ENCODE results near the gene RHBDD1. TPM values are rescaled to one million over a fixed set of nuclear protein-coding genes. Genes with fewer than 3 reads are reported as not detected.

The RHBDD1 gene
- total RNA-seq, 1 donor from 2014 or later = 90.2 TPM

DNA sequence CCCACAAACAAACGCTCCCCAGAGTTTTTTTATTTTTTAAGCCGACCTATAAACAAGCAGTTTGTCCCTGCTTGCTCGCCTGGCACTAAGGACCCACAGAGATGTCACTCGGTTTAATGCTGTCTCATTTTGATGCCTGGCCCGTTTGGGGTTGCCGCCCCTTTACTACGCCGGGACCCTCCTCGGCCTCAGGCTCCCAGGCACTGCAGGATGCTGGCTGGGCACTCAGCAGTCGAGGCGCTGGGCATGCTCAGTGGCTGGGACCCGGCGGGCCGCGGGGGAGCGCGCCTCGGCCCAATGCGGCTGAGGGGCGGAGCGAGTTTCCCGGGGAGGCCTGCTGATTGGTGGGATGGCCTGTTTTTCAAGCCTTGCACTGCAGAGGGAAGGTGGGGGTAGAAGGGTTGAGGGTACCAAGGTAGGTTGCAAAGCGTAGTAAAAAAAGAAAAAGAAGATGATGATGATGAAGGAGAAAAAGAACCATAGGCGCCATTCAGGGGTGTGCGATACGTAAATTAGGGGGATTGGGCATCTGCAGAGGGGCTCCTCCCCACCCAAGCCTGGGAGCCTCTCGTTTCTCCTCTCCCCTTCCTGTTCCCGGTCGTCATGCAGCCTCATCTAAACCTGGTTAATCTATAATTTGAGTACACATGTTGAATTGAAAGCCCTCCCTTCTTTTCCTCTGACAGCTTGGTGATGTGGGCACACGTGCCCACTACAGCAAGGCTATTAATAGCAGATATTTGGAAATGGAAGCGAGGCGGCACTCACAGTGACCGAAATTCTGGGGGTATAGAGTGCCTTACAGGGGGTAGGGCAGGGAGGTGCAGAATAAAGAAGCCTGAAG, 34.7 kb upstream of the RHBDD1 start:
- CTCF ChIA-PET = interaction anchor here (0.5 to 6.0 kb wide), 12 partner anchors 10 to 1135 kb away, joined by 3 to 59 read pairs (median 9); no protein-coding TSS in a partner anchor
- Mint-ChIP-seq H3K4me3 (peak overlapping the region; percentile 90), H3K36me3 (ENCODE audit: low read depth) (peaks cover 1% of the 10 kb centered on the region), H3K27me3 (peaks cover 10% of the 10 kb centered on the region), H3K9me3 (no peaks in the 10 kb centered on the region), H3K4me1 (peaks cover 33% of the 10 kb centered on the region), H3K27ac (peak overlapping the region; percentile 77)
- POLR2A ChIA-PET = interaction anchor here (1.1 to 3.4 kb wide), 7 partner anchors 9 to 170 kb away, joined by 3 to 34 read pairs (median 6); partner anchors contain the start of gene RHBDD1
- TF ChIP-seq, protein P1, sequence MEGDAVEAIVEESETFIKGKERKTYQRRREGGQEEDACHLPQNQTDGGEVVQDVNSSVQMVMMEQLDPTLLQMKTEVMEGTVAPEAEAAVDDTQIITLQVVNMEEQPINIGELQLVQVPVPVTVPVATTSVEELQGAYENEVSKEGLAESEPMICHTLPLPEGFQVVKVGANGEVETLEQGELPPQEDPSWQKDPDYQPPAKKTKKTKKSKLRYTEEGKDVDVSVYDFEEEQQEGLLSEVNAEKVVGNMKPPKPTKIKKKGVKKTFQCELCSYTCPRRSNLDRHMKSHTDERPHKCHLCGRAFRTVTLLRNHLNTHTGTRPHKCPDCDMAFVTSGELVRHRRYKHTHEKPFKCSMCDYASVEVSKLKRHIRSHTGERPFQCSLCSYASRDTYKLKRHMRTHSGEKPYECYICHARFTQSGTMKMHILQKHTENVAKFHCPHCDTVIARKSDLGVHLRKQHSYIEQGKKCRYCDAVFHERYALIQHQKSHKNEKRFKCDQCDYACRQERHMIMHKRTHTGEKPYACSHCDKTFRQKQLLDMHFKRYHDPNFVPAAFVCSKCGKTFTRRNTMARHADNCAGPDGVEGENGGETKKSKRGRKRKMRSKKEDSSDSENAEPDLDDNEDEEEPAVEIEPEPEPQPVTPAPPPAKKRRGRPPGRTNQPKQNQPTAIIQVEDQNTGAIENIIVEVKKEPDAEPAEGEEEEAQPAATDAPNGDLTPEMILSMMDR (IDR thresholded peaks at IDR 0.05) = no peak
- intact Hi-C loops (cut with micrococcal nuclease) = loop anchor here (1.0 to 10.0 kb wide), 6 partner anchors 35 to 1759 kb away; partner anchors contain the start of genes DOCK10 and RHBDD1
- ATAC-seq (ENCODE audit: low read depth) (peak; percentile 78), DNase-seq (peak; percentile 84)

DNA sequence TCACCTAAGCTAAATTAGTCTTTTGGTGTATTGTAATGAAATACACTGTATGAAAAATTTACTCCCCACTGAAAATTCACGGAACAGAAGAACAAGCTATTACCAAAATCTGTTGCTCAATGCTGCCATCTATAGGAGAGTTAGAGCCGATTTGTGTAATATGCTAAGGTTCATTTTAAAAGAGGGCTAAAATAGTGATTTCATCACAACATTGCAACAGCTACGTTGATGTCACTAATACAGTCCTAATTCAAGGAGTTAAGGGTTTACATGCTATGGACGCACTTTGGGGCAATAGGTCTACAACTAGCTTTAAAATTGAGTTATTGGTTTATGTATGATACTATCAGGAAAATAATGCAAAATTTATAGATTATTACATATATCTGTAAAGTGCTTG, 33.3 kb upstream of the RHBDD1 start:
- ATAC-seq (ENCODE audit: low read depth) (no peak), DNase-seq (no peak)
- H3K36me3 Mint-ChIP-seq (ENCODE audit: low read depth) = no peaks in the 10 kb centered on the region
- intact Hi-C loops (cut with micrococcal nuclease) = loop anchor here (1.0 to 10.0 kb wide), 6 partner anchors 9 to 1760 kb away; partner anchors contain the start of gene DOCK10
- POLR2A ChIA-PET = interaction anchor here (1.2 to 2.4 kb wide), 4 partner anchors 10 to 168 kb away, joined by 6 to 16 read pairs (median 10); partner anchors contain the start of gene RHBDD1
- H3K9me3 Mint-ChIP-seq = no peaks in the 10 kb centered on the region
- peaks cover 25% of the 10 kb centered on the region for H3K4me1 Mint-ChIP-seq
- H3K4me3 Mint-ChIP-seq = peak overlapping the region; percentile 13
- no peak overlapping the region for H3K27ac Mint-ChIP-seq
- peaks cover 12% of the 10 kb centered on the region for H3K27me3 Mint-ChIP-seq
- TF ChIP-seq, protein P1 (IDR thresholded peaks at IDR 0.05) = peak; percentile 87
- CTCF ChIA-PET = interaction anchor here (0.6 to 6.0 kb wide), 34 partner anchors 9 to 1140 kb away, joined by 3 to 59 read pairs (median 4); partner anchors contain the start of gene RHBDD1

DNA sequence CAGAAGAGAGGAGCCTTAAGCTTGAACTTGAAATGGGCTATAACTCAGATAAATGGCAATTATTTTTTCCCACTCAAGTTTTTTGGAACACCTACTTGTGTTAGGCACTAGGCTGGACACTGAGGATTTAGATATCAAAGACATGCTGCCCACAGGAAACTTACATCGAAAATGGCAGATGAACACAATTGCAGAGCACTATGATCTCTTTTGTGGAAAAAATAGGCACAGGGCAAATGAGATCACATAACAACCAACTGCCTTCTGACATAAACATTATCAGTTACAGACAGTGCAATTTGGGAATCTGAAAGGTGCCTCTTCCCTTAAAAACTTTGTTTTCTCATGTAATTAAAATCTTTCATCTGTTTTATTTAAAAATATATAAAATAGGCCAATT, 32.4 kb upstream of the RHBDD1 start:
- POLR2A ChIA-PET = interaction anchor here (2.4 kb wide), 1 partner anchor 32 kb away, joined by 16 read pairs; the partner anchor contains the start of gene RHBDD1
- intact Hi-C loops (cut with micrococcal nuclease) = loop anchor here (5.0 to 10.0 kb wide), 3 partner anchors 431 to 1761 kb away; partner anchors contain the start of gene DOCK10
- H3K27ac Mint-ChIP-seq = no peak overlapping the region

DNA sequence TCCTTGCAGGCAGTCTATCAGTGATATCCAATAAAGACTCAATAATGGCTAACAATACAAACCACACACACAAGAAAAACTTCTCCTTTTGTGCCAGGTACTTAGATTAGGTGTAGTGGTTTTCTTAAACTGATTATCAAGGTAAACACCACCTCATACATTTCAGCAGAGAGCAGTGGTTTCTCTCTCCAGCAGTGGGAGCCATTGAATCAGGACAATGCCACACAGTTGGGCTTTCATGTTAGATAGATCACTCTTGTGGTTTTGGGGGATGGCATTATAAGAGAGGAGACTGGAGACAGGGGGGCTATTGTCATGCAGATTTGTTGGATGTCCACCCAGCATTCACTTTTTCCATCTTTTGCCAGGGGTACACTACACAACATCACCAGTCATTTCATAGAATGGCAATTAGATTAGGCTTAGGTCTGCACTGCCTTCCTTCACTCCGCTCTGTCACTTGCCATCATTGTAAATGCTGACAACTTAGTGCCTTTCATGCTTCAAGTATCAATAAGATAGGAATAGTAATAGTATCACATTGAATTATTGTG, 22.6 kb upstream of the RHBDD1 start:
- CTCF ChIA-PET = no interaction called here
- TF ChIP-seq, protein P1 (IDR thresholded peaks at IDR 0.05) = no peak
- DNase-seq (no peak), ATAC-seq (ENCODE audit: low read depth) (no peak)
- H3K9me3 Mint-ChIP-seq = peaks cover 1% of the 10 kb centered on the region
- no peak overlapping the region for H3K4me3 Mint-ChIP-seq
- no peaks in the 10 kb centered on the region for H3K36me3 Mint-ChIP-seq (ENCODE audit: low read depth)
- H3K4me1 Mint-ChIP-seq = no peaks in the 10 kb centered on the region
- intact Hi-C loops (cut with micrococcal nuclease) = loop anchor here (1.0 kb wide), 1 partner anchor 172 kb away; no protein-coding TSS in a partner anchor
- H3K27me3 Mint-ChIP-seq = peaks cover 20% of the 10 kb centered on the region
- no peak overlapping the region for H3K27ac Mint-ChIP-seq
- POLR2A ChIA-PET = no interaction called here

More for the DNA sequence above, 32.4 kb upstream of the RHBDD1 start:
- DNase-seq = no peak
- Mint-ChIP-seq H3K4me1 (peaks cover 22% of the 10 kb centered on the region), H3K27me3 (peaks cover 17% of the 10 kb centered on the region), H3K9me3 (no peaks in the 10 kb centered on the region), H3K36me3 (ENCODE audit: low read depth) (no peaks in the 10 kb centered on the region), H3K4me3 (no peak overlapping the region)
- ATAC-seq (ENCODE audit: low read depth) = no peak
- CTCF ChIA-PET = interaction anchor here (1.0 to 6.0 kb wide), 14 partner anchors 22 to 1141 kb away, joined by 3 to 59 read pairs (median 8); partner anchors contain the start of gene RHBDD1
- TF ChIP-seq, protein P1 (IDR thresholded peaks at IDR 0.05) = no peak

All from activated B cell treated with CpG ODN at 0.5 μM for 24 hours (primary cell).